NCI-H2196 (cell line): ENCODE data around the gene CD63.

Source experiments
- DNase-seq: peaks from one replicate; lab custom pipeline; 2025; ENCODE audit not compliant: unreplicated experiment; lab: John Stamatoyannopoulos, UW

The CD63 gene

DNA sequence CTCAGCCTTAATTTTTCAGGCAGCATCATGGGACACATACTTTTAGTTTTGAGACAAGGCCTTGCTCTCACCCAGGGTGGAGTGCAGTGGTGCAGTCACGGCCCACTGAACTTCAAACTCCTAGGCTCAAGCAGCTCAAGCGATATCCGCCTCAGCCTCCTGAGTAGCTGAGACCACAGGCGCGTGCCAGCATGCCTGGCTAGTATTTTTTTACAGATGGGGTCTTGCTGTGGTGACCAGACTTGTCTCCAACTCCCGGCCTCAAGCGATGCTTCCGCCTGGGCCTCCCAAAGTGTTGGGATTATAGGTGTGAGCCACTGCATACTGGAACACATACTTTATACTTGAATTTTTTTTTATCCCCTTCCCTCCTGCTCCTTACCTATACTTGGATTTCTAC, 5.9 kb downstream of the CD63 start:
- no peak for DNase-seq

DNA sequence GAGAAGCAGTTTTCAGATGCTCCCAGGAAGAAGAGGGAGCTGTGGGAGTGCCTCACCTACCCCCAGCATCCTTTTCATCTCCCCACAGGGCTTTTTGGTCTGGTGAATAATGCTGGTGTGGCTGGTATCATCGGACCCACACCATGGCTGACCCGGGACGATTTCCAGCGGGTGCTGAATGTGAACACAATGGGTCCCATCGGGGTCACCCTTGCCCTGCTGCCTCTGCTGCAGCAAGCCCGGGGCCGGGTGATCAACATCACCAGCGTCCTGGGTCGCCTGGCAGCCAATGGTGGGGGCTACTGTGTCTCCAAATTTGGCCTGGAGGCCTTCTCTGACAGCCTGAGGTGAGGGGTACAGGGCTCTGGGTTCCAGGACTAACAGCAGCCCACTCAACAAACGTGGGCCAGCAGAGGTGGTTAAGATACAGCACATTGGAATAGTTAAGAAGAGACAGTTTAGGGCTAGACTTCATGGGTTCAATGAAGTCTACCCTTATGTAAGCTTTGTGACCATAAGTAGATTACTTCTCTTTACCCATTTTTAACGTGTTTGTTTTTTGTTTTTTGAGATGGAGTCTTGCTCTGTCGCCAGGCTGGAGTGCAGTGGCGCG, 7.1 kb downstream of the CD63 start:
- DNase-seq: no peak

- peak; percentile 87 for DNase-seq
These were observed 7.8 kb downstream of the CD63 start for GRCh38 chr12:55720894-55721444.

DNA sequence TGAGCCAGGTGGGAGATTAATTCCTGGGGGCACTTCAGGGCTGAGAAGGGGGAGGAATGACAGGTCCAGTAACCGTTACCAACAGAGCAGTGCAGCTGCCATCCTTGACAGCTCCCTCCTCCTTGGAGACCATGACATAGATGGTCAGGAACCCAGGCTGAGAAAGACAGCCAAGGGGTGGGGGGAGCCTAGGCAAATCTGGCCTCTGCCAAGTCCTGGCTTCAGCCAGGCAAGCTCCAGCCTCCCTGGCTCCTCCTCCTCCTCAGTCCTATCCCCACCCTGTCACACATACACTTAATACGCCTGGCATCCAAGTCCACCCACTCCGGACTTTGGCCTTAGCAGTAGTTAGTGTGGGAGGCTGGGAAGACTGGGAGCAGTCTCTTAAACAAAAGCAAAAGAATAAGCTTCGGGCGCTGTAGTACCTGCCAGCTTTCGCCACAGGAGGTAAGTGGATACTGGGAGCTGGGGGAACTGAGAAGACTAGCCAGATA, 8.7 kb downstream of the CD63 start, which contains the start of gene RDH5:
TSS of gene RDH5 (plus strand) at position 323 of the 494 bp plus-strand sequence. CDS start 792 bp downstream, outside the sequence.
- DNase-seq: no peak

- DNase-seq: no peak
These were observed 9.4 kb downstream of the CD63 start for GRCh38 chr12:55719371-55719770.

- DNase-seq: no peak
These were observed 10.1 kb downstream of the CD63 start for GRCh38 chr12:55718624-55719275.

DNA sequence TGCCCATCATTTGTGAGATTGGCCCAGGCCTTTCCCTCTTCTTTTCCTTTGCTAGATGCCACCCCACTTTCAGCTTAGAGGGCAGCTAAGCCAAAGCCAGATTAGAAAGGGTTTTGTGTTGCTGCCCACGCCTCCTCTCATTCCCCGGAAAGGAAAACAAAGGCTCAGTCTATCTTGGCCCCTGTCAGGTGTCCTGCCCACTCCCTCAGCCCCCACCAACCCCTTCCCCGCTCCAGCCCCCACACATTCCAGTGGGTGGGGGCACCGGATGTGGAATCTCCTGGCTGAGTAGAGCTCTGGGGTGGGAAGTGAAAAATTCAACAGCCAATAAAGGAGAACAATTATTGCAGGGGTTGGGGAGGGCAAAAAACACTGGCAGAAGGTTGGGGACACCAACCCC, 10.8 kb downstream of the CD63 start:
- DNase-seq: no peak

GRCh38 chr12:55717011-55718007, 11.5 kb downstream of the CD63 start:
- DNase-seq: no peak

- no peak for DNase-seq
These were observed 12.2 kb downstream of the CD63 start for GRCh38 chr12:55716582-55716957.

DNA sequence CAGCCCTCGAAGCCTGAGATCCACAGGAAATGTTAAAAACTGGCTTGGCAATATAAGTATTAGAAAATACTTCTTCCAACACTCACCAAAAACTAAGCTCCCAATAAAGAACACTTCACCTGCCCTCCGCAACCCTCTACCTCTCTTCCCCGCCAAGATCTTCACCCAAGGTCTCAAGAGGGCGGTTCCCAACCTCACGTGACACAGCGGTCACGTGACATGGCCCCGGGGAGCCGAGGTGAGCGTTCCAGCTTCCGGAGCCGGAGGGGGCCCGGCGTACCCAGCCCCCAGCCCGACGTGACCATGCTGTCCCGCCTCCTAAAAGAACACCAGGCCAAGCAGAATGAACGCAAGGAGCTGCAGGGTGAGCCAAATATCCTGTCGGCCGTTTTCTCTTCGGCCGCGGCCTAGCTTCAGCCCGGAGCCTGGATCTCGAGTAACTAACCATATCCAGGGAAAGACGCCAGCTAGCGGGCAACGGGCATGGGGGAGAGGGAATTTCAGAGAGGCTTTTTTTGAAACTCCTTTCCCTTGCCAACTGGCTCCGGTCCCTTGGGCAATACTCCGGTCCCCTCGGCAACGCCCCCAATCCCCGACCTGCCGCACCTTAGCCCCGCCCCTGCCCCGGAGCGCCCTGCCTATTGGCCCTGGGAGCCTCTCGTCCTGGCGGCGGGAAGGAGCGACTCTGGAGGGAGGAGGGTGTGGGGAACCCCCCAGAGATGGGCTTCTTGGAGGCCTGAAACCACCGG, 12.8 kb downstream of the CD63 start, which contains the start of gene BLOC1S1:
TSS of gene BLOC1S1 (plus strand) at position 214 of the 749 bp plus-strand sequence. CDS start at position 220, 6 bp downstream.
- peak; percentile 97 for DNase-seq

- no peak for DNase-seq
These were observed 13.5 kb downstream of the CD63 start for GRCh38 chr12:55715169-55715764.

DNA sequence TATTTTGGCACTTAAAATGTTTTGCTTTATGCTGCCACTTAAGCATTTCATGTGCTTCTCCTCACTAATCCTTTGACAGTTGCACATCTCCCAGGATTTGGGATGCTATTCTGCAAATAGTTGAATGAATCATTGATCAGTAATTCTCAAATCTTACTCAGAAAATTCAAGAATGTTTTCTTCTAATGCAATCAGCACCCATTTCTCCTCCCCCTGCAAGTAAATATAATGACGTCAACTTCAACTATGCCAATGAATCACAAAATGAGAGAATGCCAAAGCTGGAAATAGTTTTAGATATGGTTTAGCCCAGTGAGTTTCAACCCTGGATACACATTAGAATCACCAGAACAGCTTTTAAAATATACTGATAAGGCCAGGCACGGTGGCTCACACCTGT, 15.1 kb downstream of the CD63 start:
- DNase-seq: no peak

GRCh38 chr12:55712700-55713415, 16.0 kb downstream of the CD63 start:
- no peak for DNase-seq

GRCh38 chr12:55711786-55712553, 16.8 kb downstream of the CD63 start:
- DNase-seq: no peak

DNA sequence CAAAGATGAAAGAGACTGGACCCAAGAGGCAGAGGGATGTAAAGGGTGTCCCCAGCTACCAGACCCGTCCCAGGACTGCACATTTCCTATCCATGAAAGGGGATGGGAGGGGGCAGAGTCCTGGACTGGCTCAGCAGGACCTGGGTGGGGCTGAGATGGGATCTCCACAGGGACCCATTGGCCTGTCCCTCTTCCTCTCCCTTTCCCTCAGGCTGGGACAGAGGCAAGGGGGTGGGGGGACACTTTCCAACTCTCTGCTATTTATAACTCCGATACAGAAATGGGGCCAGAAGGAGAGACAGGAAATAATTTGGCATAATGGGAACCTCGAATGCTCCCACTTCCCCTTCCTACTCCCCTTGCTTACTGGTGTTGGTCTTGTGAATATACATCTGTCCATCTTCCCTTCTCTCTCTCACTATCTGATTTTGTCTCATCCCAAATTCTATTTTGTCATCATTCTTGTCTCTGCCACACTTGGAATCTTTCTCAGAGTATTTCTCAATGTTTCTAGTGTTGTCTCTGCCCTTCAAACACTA, 20.0 kb downstream of the CD63 start:
- DNase-seq: no peak

DNA sequence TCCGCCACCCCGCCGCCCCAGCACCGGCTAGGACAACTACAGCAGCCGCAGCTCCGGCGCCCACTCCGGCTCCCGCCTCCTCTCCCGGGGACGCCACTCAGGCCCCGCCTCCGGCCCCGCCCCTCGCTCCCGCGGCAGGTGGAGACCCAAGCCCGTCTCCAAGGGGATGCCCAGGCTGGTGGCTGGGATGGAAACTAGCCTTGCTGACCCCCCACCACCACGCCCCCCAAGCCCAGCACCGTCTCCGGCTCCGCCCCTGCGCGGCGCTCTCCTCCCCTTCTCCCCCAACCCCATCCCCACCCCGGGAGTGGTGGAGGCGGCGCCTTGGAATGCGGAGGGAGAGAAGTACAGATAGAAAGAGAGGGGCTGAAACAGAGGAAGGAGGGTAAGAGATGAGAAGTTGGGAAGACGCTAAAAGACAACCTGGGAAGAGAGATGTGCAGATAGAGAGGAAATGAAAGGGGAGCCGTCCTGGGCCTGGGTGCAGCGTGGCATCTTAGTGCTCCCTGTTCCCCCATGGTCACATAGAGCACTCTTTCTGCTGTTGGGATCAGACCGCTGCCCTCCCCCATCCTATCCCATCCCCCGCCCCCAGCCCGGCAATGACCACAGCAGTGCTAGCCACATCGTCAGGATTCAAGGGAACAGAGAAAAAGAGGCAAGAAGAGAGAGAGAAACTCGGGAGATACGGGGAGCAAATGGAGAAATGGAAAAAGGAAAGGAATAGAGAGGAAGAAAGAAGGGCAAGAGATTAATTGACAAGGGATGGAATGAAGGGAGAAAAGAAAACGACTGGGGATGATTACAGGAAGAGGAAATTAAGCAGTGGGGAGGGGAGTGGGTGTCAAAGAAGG, 20.7 kb downstream of the CD63 start, which contains the start of gene ITGA7:
TSS of gene ITGA7 (minus strand) at position 64 of the 854 bp plus-strand sequence. CDS start 222 bp downstream, outside the sequence.
- DNase-seq: peak; percentile 58

- DNase-seq: no peak
These were observed 21.6 kb downstream of the CD63 start for GRCh38 chr12:55707219-55707671.
